Measurements from ENCODE around the gene TTC21A. TPM values are rescaled to one million over a fixed set of nuclear protein-coding genes. Genes with fewer than 3 reads are reported as not detected.

Gene TTC21A
- total and polyA plus RNA-seq, 10 of the 15 experiments (the other 5 are each of a cell fraction or from before 2014, with no cell fraction given): 0.62 to 3.2 (median 1.2) TPM

- Histone ChIP-seq H4K20me1 (ENCODE audit: control insufficient read depth, insufficient read depth) (no peaks in the 10 kb centered on the region), H3K36me3 (ENCODE audit: control insufficient read depth in 2 of 2, insufficient read depth in 2 of 2, low read length in 1 of 2) (peaks cover 0 to 8% of the 10 kb centered on the region in 2 experiments; a peak in 2 of 4 replicates), H3K9me3 (replicated peaks; ENCODE audit: control insufficient read depth, insufficient read depth, low read length) (no peaks in the 10 kb centered on the region), H3K4me2 (ENCODE audit: control insufficient read depth, insufficient read depth) (no peak overlapping the region), H3K4me3 (no peak overlapping the region), H3K27me3 (replicated peaks in 1 of 2; ENCODE audit: control insufficient read depth in 2 of 2, insufficient read depth in 2 of 2, low read length in 1 of 2) (no peaks in the 10 kb centered on the region), H3K9ac (ENCODE audit: control insufficient read depth, insufficient read depth, low read length) (no peak overlapping the region), H3K4me1 (ENCODE audit: control insufficient read depth, insufficient read depth, low read length) (no peaks in the 10 kb centered on the region), H2AFZ (ENCODE audit: control insufficient read depth, low read depth, low read length) (no peak overlapping the region), H3K79me2 (ENCODE audit: control insufficient read depth, insufficient read depth, low read length) (no peaks in the 10 kb centered on the region), H3K27ac (ENCODE audit: control insufficient read depth, insufficient read depth) (no peak overlapping the region)
- SMC1A ChIA-PET (ENCODE audit: uncharacterized antibody, unreplicated experiment): interaction anchor here (1.3 to 1.4 kb wide), 2 partner anchors 10 to 11 kb away, joined by 3 to 6 read pairs; no protein-coding TSS in a partner anchor
- FAIRE-seq: no peak
- RAD21 ChIA-PET (ENCODE audit: unreplicated experiment): no interaction called here
- BruUV-seq (replicated peaks): no TSS peak
- TF ChIP-seq TARDBP (IDR thresholded peaks at IDR 0.05; ENCODE audit: borderline replicate concordance) (no peak), NFYB (IDR thresholded peaks at IDR 0.05; ENCODE audit: insufficient read depth, low read depth, low read length) (no peak), KDM1A (IDR thresholded peaks at IDR 0.05; ENCODE audit: borderline replicate concordance) (no peak), NR2F1 (conservative IDR thresholded peaks at IDR 0.05) (no peak)
- in situ Hi-C loops (cut with MboI): no loop called here
- CTCF ChIA-PET: interaction anchor here (2.1 kb wide), 1 partner anchor 221 kb away, joined by 9 read pairs; no protein-coding TSS in a partner anchor
- intact Hi-C loops (cut with micrococcal nuclease; ENCODE audit: unreplicated experiment): no loop called here
- POLR2A ChIA-PET: no interaction called here
- 29% methylated on average over 1 of the region's 1 CpG for WGBS (ENCODE audit: insufficient coverage, insufficient replicate concordance, low lambda C conversion rate, missing lambda C conversion rate)
- no peak for ATAC-seq
- no peak for DNase-seq (ENCODE audit: low read depth, low spot score)
Measured at GRCh38 chr3:39067286-39067685, 40.2 kb upstream of the TTC21A start.

- H3K9me3 ChIP-seq (replicated peaks; ENCODE audit: control insufficient read depth, insufficient read depth, low read length): no peaks in the 10 kb centered on the region
- ChIA-PET SMC1A (ENCODE audit: uncharacterized antibody, unreplicated experiment) (interaction anchor here (0.6 to 1.9 kb wide), 3 partner anchors 13 to 766 kb away, joined by 3 to 8 read pairs (median 3); no protein-coding TSS in a partner anchor), POLR2A (no interaction called here), RAD21 (ENCODE audit: unreplicated experiment) (interaction anchor here (1.0 kb wide), 1 partner anchor 12 kb away, joined by 3 read pairs; no protein-coding TSS in a partner anchor), CTCF (interaction anchor here (1.1 to 2.2 kb wide), 3 partner anchors 20 to 220 kb away, joined by 3 to 9 read pairs (median 4); no protein-coding TSS in a partner anchor)
- in situ Hi-C loops (cut with MboI): no loop called here
- no peaks in the 10 kb centered on the region for H4K20me1 ChIP-seq (ENCODE audit: control insufficient read depth, insufficient read depth)
- DNase-seq (ENCODE audit: low read depth, low spot score): no peak
- H3K27me3 ChIP-seq (replicated peaks in 1 of 2; ENCODE audit: control insufficient read depth in 2 of 2, insufficient read depth in 2 of 2, low read length in 1 of 2): no peaks in the 10 kb centered on the region
- no peak overlapping the region for H3K4me2 ChIP-seq (ENCODE audit: control insufficient read depth, insufficient read depth)
- 97% methylated on average over 3 of the region's 3 CpGs for WGBS (ENCODE audit: insufficient coverage, insufficient replicate concordance, low lambda C conversion rate, missing lambda C conversion rate)
- BruUV-seq (replicated peaks): no TSS peak
- H3K4me3 ChIP-seq: no peak overlapping the region
- no peak for ATAC-seq
- H3K4me1 ChIP-seq (ENCODE audit: control insufficient read depth, insufficient read depth, low read length): no peaks in the 10 kb centered on the region
- FAIRE-seq: no peak
- no peak overlapping the region for H3K27ac ChIP-seq (ENCODE audit: control insufficient read depth, insufficient read depth)
- H3K9ac ChIP-seq (ENCODE audit: control insufficient read depth, insufficient read depth, low read length): no peak overlapping the region
- no peak overlapping the region for H2AFZ ChIP-seq (ENCODE audit: control insufficient read depth, low read depth, low read length)
- H3K79me2 ChIP-seq (ENCODE audit: control insufficient read depth, insufficient read depth, low read length): no peaks in the 10 kb centered on the region
- intact Hi-C loops (cut with micrococcal nuclease; ENCODE audit: unreplicated experiment): no loop called here
- peaks cover 0 to 12% of the 10 kb centered on the region in 2 experiments; a peak in 2 of 4 replicates for H3K36me3 ChIP-seq (ENCODE audit: control insufficient read depth in 2 of 2, insufficient read depth in 2 of 2, low read length in 1 of 2)
- TF ChIP-seq DPF2 (IDR thresholded peaks at IDR 0.05) (no peak), ETV6 (conservative IDR thresholded peaks at IDR 0.05 in 1 of 2, IDR thresholded peaks at IDR 0.05 in 1 of 2; ENCODE audit: borderline replicate concordance in 1 of 2, low read depth in 1 of 2) (no peak), MLLT1 (IDR thresholded peaks at IDR 0.05) (no peak), CUX1 (IDR thresholded peaks at IDR 0.05; ENCODE audit: insufficient replicate concordance, low read depth, low read length) (no peak), TAF1 (IDR thresholded peaks at IDR 0.05; ENCODE audit: borderline replicate concordance, low read depth, low read length) (no peak), KLF5 (IDR thresholded peaks at IDR 0.05; ENCODE audit: partially characterized antibody) (no peak), FOXM1 (IDR thresholded peaks at IDR 0.05; ENCODE audit: low read depth, low read length) (no peak)
Measured at GRCh38 chr3:39068556-39068955, 38.9 kb upstream of the TTC21A start.
